HepG2 (cell line): ENCODE data around the gene KIF25. TPM values are rescaled to one million over a fixed set of nuclear protein-coding genes. Genes with fewer than 3 reads are reported as not detected.

Experiments
- FOXA3 ChIP-seq: IDR thresholded peaks from 2 replicates; pipeline ENCODE4 v1.6.1; 2016; ENCODE audit warnings: missing genetic modification reagents, missing compliant biosample characterization
- FOXO1 ChIP-seq: sonication (generic); formaldehyde crosslinking; IDR thresholded peaks from 2 replicates; pipeline ENCODE4 v1.4.0; 2020; ENCODE audit warnings: missing genetic modification reagents
- FOXP1 ChIP-seq, 2 experiments: fragments of 450-650 bp in 1 of 2; IDR thresholded peaks; 2 replicates each; pipeline ENCODE4 v1.6.1; 2017 to 2018; ENCODE audit warnings: antibody characterized with exemption in 1 of 2
- NFAT5 ChIP-seq: sonication (generic); formaldehyde crosslinking; IDR thresholded peaks from 2 replicates; pipeline ENCODE4 v1.4.0; 2020; ENCODE audit warnings: missing genetic modification reagents
- NFIB ChIP-seq: sonication (generic); formaldehyde crosslinking; IDR thresholded peaks from 2 replicates; pipeline ENCODE4 v1.9.0; 2021; ENCODE audit warnings: missing genetic modification reagents, mild to moderate bottlenecking, borderline replicate concordance
- SOX6 ChIP-seq, 2 experiments: fragments of 450-650 bp in 1 of 2; sonication (generic) in 1 of 2; formaldehyde crosslinking in 1 of 2; IDR thresholded peaks; 2 replicates each; pipeline versions ENCODE4 v1.4.0 to v1.6.1; 2017 to 2020; ENCODE audit warnings: antibody characterized with exemption in 1 of 2, mild to moderate bottlenecking in 1 of 2, missing genetic modification reagents in 1 of 2
- THYN1 ChIP-seq: sonication (generic); formaldehyde crosslinking; IDR thresholded peaks from 2 replicates; pipeline ENCODE4 v1.8.1; 2023; ENCODE audit warnings: low read depth, mild to moderate bottlenecking, moderate library complexity, missing genetic modification reagents, borderline replicate concordance
- ZBTB1 ChIP-seq: sonication (generic); formaldehyde crosslinking; IDR thresholded peaks from 2 replicates; pipeline ENCODE4 v1.4.0; 2020; ENCODE audit warnings: missing genetic modification reagents, borderline replicate concordance
- ZNF24 ChIP-seq: fragments of 450-650 bp; IDR thresholded peaks from 2 replicates; pipeline ENCODE4 v1.6.1; 2017; ENCODE audit warnings: antibody characterized with exemption, mild to moderate bottlenecking
- ZNF280D ChIP-seq: sonication (generic); formaldehyde crosslinking; IDR thresholded peaks from 2 replicates; pipeline ENCODE4 v1.5.1; 2020; ENCODE audit warnings: mild to moderate bottlenecking, missing genetic modification reagents
- ZNF670 ChIP-seq: sonication (generic); formaldehyde crosslinking; IDR thresholded peaks from 2 replicates; pipeline ENCODE4 v1.8.0; 2022; ENCODE audit warnings: mild to moderate bottlenecking, missing genetic modification reagents, borderline replicate concordance
- ZNF7 ChIP-seq: IDR thresholded peaks from 2 replicates; pipeline ENCODE4 v1.6.1; 2016; ENCODE audit warnings: missing biosample characterization, missing genetic modification reagents
- polyA plus RNA-seq, 8 experiments: library from polyadenylated mRNA; depleted of rRNA in 3 of 8; stranded (reverse) in 7 of 8; unstranded in 1 of 8; fragments of >200 nt; fragmentation: Illumina TruSeq in 4 of 8; extraction: Trizol in 4 of 8; gene quantifications; 2 replicates each; pipeline versions ENCODE4 v1.2.1 to v1.2.3, GENCODE V29; 2011 to 2016; ENCODE audit warnings: low read depth in 4 of 8, missing spikeins in 1 of 8, mixed read lengths in 1 of 8; ENCODE audit not compliant: insufficient read depth in 1 of 8
- total RNA-seq, 5 experiments: library from RNA; depleted of rRNA; stranded (reverse); fragments of >200 nt; fragmentation: Illumina TruSeq; extraction: Trizol; gene quantifications; 2 replicates each; pipeline ENCODE4 v1.2.3, GENCODE V29; 2016; ENCODE audit warnings: low read depth in 1 of 5
- TF ChIP-seq, protein P1 (sequence below): sonication (generic); formaldehyde crosslinking; IDR thresholded peaks from 2 replicates; pipeline ENCODE4; 2020; ENCODE audit warnings: missing genetic modification reagents, mild to moderate bottlenecking, borderline replicate concordance
- TF ChIP-seq, protein P2 (sequence below): IDR thresholded peaks from 2 replicates; pipeline ENCODE4 v1.6.1; 2016; ENCODE audit warnings: missing compliant biosample characterization, missing genetic modification reagents, borderline replicate concordance
- TF ChIP-seq, protein P3 (sequence below): sonication (generic); formaldehyde crosslinking; IDR thresholded peaks from 2 replicates; pipeline ENCODE4 v1.8.1; 2023; ENCODE audit warnings: mild to moderate bottlenecking, missing genetic modification reagents

KIF25 gene
- total and polyA plus RNA-seq, 2 of the 13 experiments (the other 11 are each of a cell fraction or from before 2014, with no cell fraction given): not detected

GRCh38 chr6:167952512-167952859 is 45.0 kb upstream of the KIF25 start (continued):
- TF ChIP-seq, protein P1, sequence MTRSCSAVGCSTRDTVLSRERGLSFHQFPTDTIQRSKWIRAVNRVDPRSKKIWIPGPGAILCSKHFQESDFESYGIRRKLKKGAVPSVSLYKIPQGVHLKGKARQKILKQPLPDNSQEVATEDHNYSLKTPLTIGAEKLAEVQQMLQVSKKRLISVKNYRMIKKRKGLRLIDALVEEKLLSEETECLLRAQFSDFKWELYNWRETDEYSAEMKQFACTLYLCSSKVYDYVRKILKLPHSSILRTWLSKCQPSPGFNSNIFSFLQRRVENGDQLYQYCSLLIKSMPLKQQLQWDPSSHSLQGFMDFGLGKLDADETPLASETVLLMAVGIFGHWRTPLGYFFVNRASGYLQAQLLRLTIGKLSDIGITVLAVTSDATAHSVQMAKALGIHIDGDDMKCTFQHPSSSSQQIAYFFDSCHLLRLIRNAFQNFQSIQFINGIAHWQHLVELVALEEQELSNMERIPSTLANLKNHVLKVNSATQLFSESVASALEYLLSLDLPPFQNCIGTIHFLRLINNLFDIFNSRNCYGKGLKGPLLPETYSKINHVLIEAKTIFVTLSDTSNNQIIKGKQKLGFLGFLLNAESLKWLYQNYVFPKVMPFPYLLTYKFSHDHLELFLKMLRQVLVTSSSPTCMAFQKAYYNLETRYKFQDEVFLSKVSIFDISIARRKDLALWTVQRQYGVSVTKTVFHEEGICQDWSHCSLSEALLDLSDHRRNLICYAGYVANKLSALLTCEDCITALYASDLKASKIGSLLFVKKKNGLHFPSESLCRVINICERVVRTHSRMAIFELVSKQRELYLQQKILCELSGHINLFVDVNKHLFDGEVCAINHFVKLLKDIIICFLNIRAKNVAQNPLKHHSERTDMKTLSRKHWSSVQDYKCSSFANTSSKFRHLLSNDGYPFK (CRISPR knock-in tag): no peak
- TF ChIP-seq, protein P2, sequence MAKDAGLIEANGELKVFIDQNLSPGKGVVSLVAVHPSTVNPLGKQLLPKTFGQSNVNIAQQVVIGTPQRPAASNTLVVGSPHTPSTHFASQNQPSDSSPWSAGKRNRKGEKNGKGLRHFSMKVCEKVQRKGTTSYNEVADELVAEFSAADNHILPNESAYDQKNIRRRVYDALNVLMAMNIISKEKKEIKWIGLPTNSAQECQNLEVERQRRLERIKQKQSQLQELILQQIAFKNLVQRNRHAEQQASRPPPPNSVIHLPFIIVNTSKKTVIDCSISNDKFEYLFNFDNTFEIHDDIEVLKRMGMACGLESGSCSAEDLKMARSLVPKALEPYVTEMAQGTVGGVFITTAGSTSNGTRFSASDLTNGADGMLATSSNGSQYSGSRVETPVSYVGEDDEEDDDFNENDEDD (CRISPR knock-in tag): no peak
- TF ChIP-seq ZBTB1 (CRISPR knock-in tag): no peak
- TF ChIP-seq NFAT5 (CRISPR knock-in tag): no peak
- TF ChIP-seq FOXA3 (CRISPR knock-in tag): 0 out of 2 replicates have a peak, but pooled peaks have one; percentile 8
- TF ChIP-seq ZNF7: no peak
- TF ChIP-seq, protein P3, sequence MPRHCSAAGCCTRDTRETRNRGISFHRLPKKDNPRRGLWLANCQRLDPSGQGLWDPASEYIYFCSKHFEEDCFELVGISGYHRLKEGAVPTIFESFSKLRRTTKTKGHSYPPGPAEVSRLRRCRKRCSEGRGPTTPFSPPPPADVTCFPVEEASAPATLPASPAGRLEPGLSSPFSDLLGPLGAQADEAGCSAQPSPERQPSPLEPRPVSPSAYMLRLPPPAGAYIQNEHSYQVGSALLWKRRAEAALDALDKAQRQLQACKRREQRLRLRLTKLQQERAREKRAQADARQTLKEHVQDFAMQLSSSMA (CRISPR knock-in tag): no peak
- TF ChIP-seq SOX6 (IDR thresholded peaks at IDR 0.05): no peak
- TF ChIP-seq SOX6 (CRISPR knock-in tag; IDR thresholded peaks at IDR 0.05): peak; percentile 14; the same call in 1 of the 2 replicates
- TF ChIP-seq THYN1 (CRISPR knock-in tag): no peak
- no peak for TF ChIP-seq ZNF24
- TF ChIP-seq FOXO1 (CRISPR knock-in tag): no peak
- TF ChIP-seq NFIB (CRISPR knock-in tag): no peak
- no peak for TF ChIP-seq ZNF670
- no peak for TF ChIP-seq ZNF280D (CRISPR knock-in tag)
- TF ChIP-seq FOXP1 (IDR thresholded peaks at IDR 0.05): no peak
- TF ChIP-seq FOXP1 (CRISPR knock-in tag; IDR thresholded peaks at IDR 0.05): peak; percentile 41; the same call in 1 of the 2 replicates
